Measurements from ENCODE around the gene FRK.

- TF ChIP-seq ZFP36 (IDR thresholded peaks at IDR 0.05; ENCODE audit: borderline replicate concordance, partially characterized antibody) (no peak), KDM1A (IDR thresholded peaks at IDR 0.05; ENCODE audit: low read depth) (no peak), CTCF (IDR thresholded peaks at IDR 0.05) (no peak), SREBF2 (IDR thresholded peaks at IDR 0.05) (no peak), RAD21 (conservative IDR thresholded peaks at IDR 0.05 in 1 of 2, IDR thresholded peaks at IDR 0.05 in 1 of 2) (no peak), NFE2L2 (conservative IDR thresholded peaks at IDR 0.05; ENCODE audit: low read length) (no peak), REST (IDR thresholded peaks at IDR 0.05) (no peak), BHLHE40 (IDR thresholded peaks at IDR 0.05; ENCODE audit: low read depth, low read length) (no peak), RNF2 (IDR thresholded peaks at IDR 0.05; ENCODE audit: borderline replicate concordance, low read depth) (no peak), EP300 (IDR thresholded peaks at IDR 0.05) (no peak), TP53 (CRISPR knock-in tag; IDR thresholded peaks at IDR 0.05) (no peak), POLR2AphosphoS2 (conservative IDR thresholded peaks at IDR 0.05; ENCODE audit: low read length) (no peak)
- TF ChIP-seq, protein P1, sequence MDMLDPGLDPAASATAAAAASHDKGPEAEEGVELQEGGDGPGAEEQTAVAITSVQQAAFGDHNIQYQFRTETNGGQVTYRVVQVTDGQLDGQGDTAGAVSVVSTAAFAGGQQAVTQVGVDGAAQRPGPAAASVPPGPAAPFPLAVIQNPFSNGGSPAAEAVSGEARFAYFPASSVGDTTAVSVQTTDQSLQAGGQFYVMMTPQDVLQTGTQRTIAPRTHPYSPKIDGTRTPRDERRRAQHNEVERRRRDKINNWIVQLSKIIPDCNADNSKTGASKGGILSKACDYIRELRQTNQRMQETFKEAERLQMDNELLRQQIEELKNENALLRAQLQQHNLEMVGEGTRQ (IDR thresholded peaks at IDR 0.05), result no peak
Observed at GRCh38 chr6:116012471-116012949, 48.2 kb downstream of the FRK start.
